OCI-LY1 (cell line): Measurements from ENCODE around the gene GPR119.
"Not testable (repeated sequence)": the region's sequence is repeated elsewhere in the genome, so short reads cannot be mapped to it uniquely, and the experiment has no call there.

Experiments
- H2AFZ ChIP-seq: fragments of 200-600 bp; sonication (generic), shearing (Covaris generic); 2 replicates; pipeline ENCODE4 v1.6.0; 2014; ENCODE audit warnings: antibody characterized with exemption, mild to moderate bottlenecking, low read length
- H3F3A ChIP-seq: fragments of 200-600 bp; sonication (generic), shearing (Covaris generic); 2 replicates; pipeline ENCODE4 v1.6.0; 2014; ENCODE audit warnings: mild to moderate bottlenecking, antibody characterized with exemption, low read length, moderate library complexity; ENCODE audit not compliant: insufficient read depth
- H3K27ac ChIP-seq: fragments of 200-600 bp; sonication (generic); 2 replicates; pipeline ENCODE4 v1.5.1; 2014; ENCODE audit warnings: low read length, mixed run types, mild to moderate bottlenecking, low read depth; ENCODE audit not compliant: poor library complexity, severe bottlenecking
- H3K27me3 ChIP-seq: fragments of 200-600 bp; sonication (generic); 2 replicates; pipeline ENCODE4 v1.6.0; 2014; ENCODE audit warnings: antibody characterized with exemption, mild to moderate bottlenecking, low read length, moderate library complexity; ENCODE audit not compliant: insufficient read depth
- H3K36me3 ChIP-seq: fragments of 200-600 bp; sonication (generic); 2 replicates; pipeline ENCODE4 v1.6.1; 2014; ENCODE audit warnings: mild to moderate bottlenecking, antibody characterized with exemption, low read length, moderate library complexity, mixed read lengths; ENCODE audit not compliant: insufficient read depth
- H3K4me1 ChIP-seq: fragments of 200-600 bp; sonication (generic); 2 replicates; pipeline ENCODE4 v1.5.1; 2014; ENCODE audit warnings: mild to moderate bottlenecking, low read length, moderate library complexity; ENCODE audit not compliant: insufficient read depth, severe bottlenecking
- H3K4me2 ChIP-seq: fragments of 200-600 bp; sonication (generic), shearing (Covaris generic); 2 replicates; pipeline ENCODE4 v1.6.1; 2014; ENCODE audit warnings: low read length
- H3K4me3 ChIP-seq: fragments of 200-600 bp; sonication (generic); 2 replicates; pipeline ENCODE4 v1.5.1; 2014; ENCODE audit warnings: low read length, low read depth, mild to moderate bottlenecking, mixed read lengths; ENCODE audit not compliant: poor library complexity, severe bottlenecking
- H3K79me2 ChIP-seq: fragments of 200-600 bp; shearing (Covaris generic); 2 replicates; pipeline ENCODE4 v1.6.1; 2016; ENCODE audit warnings: mixed run types, low read length, mixed read lengths; ENCODE audit not compliant: insufficient read depth
- H3K9ac ChIP-seq: fragments of 200-600 bp; sonication (generic), shearing (Covaris generic); 2 replicates; pipeline ENCODE4 v1.6.1; 2014; ENCODE audit warnings: mild to moderate bottlenecking, low read length, mixed read lengths
- H3K9me2 ChIP-seq: fragments of 200-600 bp; sonication (generic), shearing (Covaris generic); 2 replicates; pipeline ENCODE4 v1.6.1; 2014; ENCODE audit warnings: low read depth, mild to moderate bottlenecking, low read length, mixed read lengths
- H3K9me3 ChIP-seq: fragments of 200-600 bp; shearing (Covaris generic); 2 replicates; pipeline ENCODE4 v1.6.1; 2014; ENCODE audit warnings: low read length, mixed read lengths
- H4K20me1 ChIP-seq: fragments of 200-600 bp; sonication (generic), shearing (Covaris generic); 2 replicates; pipeline ENCODE4 v1.6.0; 2016; ENCODE audit warnings: mild to moderate bottlenecking, low read length; ENCODE audit not compliant: insufficient read depth
- CTCF ChIP-seq: fragments of 200-600 bp; sonication (generic), shearing (Covaris generic); IDR thresholded peaks from 2 replicates; pipeline ENCODE4 v1.5.1; 2017; ENCODE audit warnings: mild to moderate bottlenecking, antibody characterized with exemption, low read length, moderate library complexity, mixed read lengths
- EZH2 ChIP-seq: fragments of 200-600 bp; sonication (generic), shearing (Covaris generic); IDR thresholded peaks from 2 replicates; pipeline ENCODE4 v1.8.0; 2017; ENCODE audit warnings: borderline replicate concordance, mixed run types, mild to moderate bottlenecking, antibody characterized with exemption, low read length, moderate library complexity, mixed read lengths

The GPR119 gene

GRCh38 chrX:130343411-130343810, 42.1 kb downstream of the GPR119 start:
- Histone ChIP-seq H3K4me3 (no peak overlapping the region), H3K27ac (no peak overlapping the region), H3K27me3 (no peaks in the 10 kb centered on the region)

DNA sequence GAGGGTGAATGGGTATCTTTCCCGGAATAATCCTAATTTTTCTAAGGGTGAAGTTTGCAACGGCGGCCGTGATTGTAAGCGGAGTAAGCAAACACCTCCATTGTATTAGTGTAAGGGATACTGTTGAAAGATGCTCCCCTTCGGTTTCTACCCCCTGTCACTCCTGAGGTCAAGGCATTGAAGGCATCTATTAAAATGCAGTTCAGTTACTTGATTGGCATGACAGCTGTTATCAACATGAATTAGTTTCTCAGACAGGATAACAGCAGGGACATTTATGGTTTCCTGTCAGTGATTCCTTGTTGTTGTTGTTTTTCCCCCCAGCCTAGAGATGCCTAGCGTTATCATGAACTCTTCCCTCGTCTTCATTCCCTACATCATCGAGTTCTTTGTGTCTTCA, 45.2 kb downstream of the GPR119 start:
- Histone ChIP-seq H3K9ac (peak overlapping the region; percentile 74), H3K79me2 (no peaks in the 10 kb centered on the region), H3K4me2 (peak overlapping the region; percentile 73), H2AFZ (no peak overlapping the region), H3K27me3 (no peaks in the 10 kb centered on the region), H3K27ac (no peak overlapping the region), H4K20me1 (no peaks in the 10 kb centered on the region), H3K36me3 (no peaks in the 10 kb centered on the region), H3K4me3 (peak overlapping the region; percentile 77), H3K9me3 (no peaks in the 10 kb centered on the region), H3F3A (no peaks in the 10 kb centered on the region), H3K4me1 (peaks cover 18% of the 10 kb centered on the region), H3K9me2 (no peaks in the 10 kb centered on the region)
- TF ChIP-seq CTCF: no peak
- TF ChIP-seq EZH2: no peak

More at GRCh38 chrX:130343411-130343810, 42.1 kb downstream of the GPR119 start:
- Histone ChIP-seq H2AFZ (no peak overlapping the region), H3K4me1 (peaks cover 18% of the 10 kb centered on the region), H3K4me2 (no peak overlapping the region), H3F3A (no peaks in the 10 kb centered on the region), H3K36me3 (no peaks in the 10 kb centered on the region), H3K9me2 (no peaks in the 10 kb centered on the region), H3K9me3 (no peaks in the 10 kb centered on the region), H3K9ac (no peak overlapping the region), H4K20me1 (no peaks in the 10 kb centered on the region), H3K79me2 (no peaks in the 10 kb centered on the region)
- TF ChIP-seq CTCF: no peak
- TF ChIP-seq EZH2: no peak

GRCh38 chrX:130339408-130340222, 45.9 kb downstream of the GPR119 start, which contains the start of gene SLC25A14:
SLC25A14 (plus strand) TSS chrX:130339919; CDS start chrX:130340279, 360 bp downstream.
- peak within 1 kb of the TSS; percentile 77 for H3K4me3 ChIP-seq
- peak within 1 kb of the TSS; percentile 52 for H3K27ac ChIP-seq
- no peaks in the 10 kb centered on the region for H4K20me1 ChIP-seq
- H3F3A ChIP-seq: no peaks in the 10 kb centered on the region
- no peaks in the 10 kb centered on the region for H3K27me3 ChIP-seq
- peak within 1 kb of the TSS; percentile 73 for H3K4me2 ChIP-seq
- H3K36me3 ChIP-seq: no peaks in the 10 kb centered on the region
- no peaks in the 10 kb centered on the region for H3K79me2 ChIP-seq
- no peaks in the 10 kb centered on the region for H3K9me2 ChIP-seq
- peaks cover 18% of the 10 kb centered on the region for H3K4me1 ChIP-seq
- no peaks in the 10 kb centered on the region for H3K9me3 ChIP-seq
- TF ChIP-seq CTCF (no peak), EZH2 (no peak)
- peak within 1 kb of the TSS; percentile 74 for H3K9ac ChIP-seq
- no peak within 1 kb of the TSS for H2AFZ ChIP-seq

- peak overlapping the region; percentile 74; the same call in 1 of the 2 replicates for H3K9ac ChIP-seq
- not testable (repeated sequence) for H3K27me3 ChIP-seq, H4K20me1 ChIP-seq, H3K9me3 ChIP-seq, H3K9me2 ChIP-seq, H3K79me2 ChIP-seq, H2AFZ ChIP-seq, H3K36me3 ChIP-seq, H3K27ac ChIP-seq, H3F3A ChIP-seq
- peaks cover 18% of the 10 kb centered on the region for H3K4me1 ChIP-seq
- H3K4me3 ChIP-seq: peak overlapping the region; percentile 77
- peak overlapping the region; percentile 73 for H3K4me2 ChIP-seq
These were observed 46.6 kb downstream of the GPR119 start for GRCh38 chrX:130338869-130339268.
